Endothelial cell of umbilical vein (primary cell): ENCODE data around the gene CAPN5. TPM values are rescaled to one million over a fixed set of nuclear protein-coding genes. Genes with fewer than 3 reads are reported as not detected.

ENCODE experiments used
- BruUV-seq: library from RNA; stranded (reverse); fragments of 400-500 nt; replicated peaks from 2 replicates; lab custom pipeline; 2021; lab: Mats Ljungman, UMichigan
- CTCF ChIA-PET: fragments of 300-600, 350-600 bp; sonication (Branson Sonifier 250); formaldehyde crosslinking; loops from one replicate; lab custom pipeline; 2021; ENCODE audit warnings: antibody characterized with exemption, inconsistent platforms; lab: Charles Lee
- POLR2A ChIA-PET: fragments of 300-600, 350-600 bp; sonication (Branson Sonifier 250); formaldehyde crosslinking; loops from one replicate; lab custom pipeline; 2021; ENCODE audit warnings: antibody characterized with exemption, inconsistent platforms; lab: Charles Lee
- DNase-seq: peaks from one replicate; pipeline ENCODE4 v3.0.0-alpha.2; 2011; ENCODE audit warnings: low read depth, low spot score
- FAIRE-seq: peaks from 2 replicates; lab custom pipeline; 2011; peaks lifted over from hg19 to GRCh38; lab: Jason Lieb, UNC
- H2AFZ ChIP-seq: 2 replicates; pipeline ENCODE4 v1.6.0; 2012; ENCODE audit warnings: low read depth, low read length, control low read depth, inconsistent platforms
- H3K27ac ChIP-seq: 2 replicates; pipeline ENCODE4 v1.5.1; 2011; ENCODE audit warnings: low read depth, mild to moderate bottlenecking, control low read depth, low read length, moderate library complexity; ENCODE audit not compliant: insufficient read depth
- H3K27me3 ChIP-seq, 2 experiments: 2 replicates each; pipeline versions ENCODE4 v1.6.0 to v1.6.1; 2011; ENCODE audit warnings: low read length in 2 of 2, mixed read lengths in 1 of 2; ENCODE audit not compliant: control insufficient read depth in 2 of 2, insufficient read depth in 2 of 2
- H3K36me3 ChIP-seq, 2 experiments: 2 replicates in 1 of 2; 3 replicates in 1 of 2; pipeline ENCODE4 v1.5.1; 2011; ENCODE audit warnings: low read length in 2 of 2, mild to moderate bottlenecking in 1 of 2, moderate library complexity in 1 of 2; ENCODE audit not compliant: control insufficient read depth in 2 of 2, insufficient read depth in 2 of 2; ENCODE audit errors: extremely low read depth in 1 of 2
- H3K4me1 ChIP-seq: 3 replicates; pipeline ENCODE4 v1.5.1; 2011; ENCODE audit warnings: mild to moderate bottlenecking, low read length; ENCODE audit not compliant: control insufficient read depth, insufficient read depth; ENCODE audit errors: extremely low read depth
- H3K4me2 ChIP-seq: 2 replicates; pipeline ENCODE4 v1.6.1; 2011; ENCODE audit warnings: low read length, control low read depth, mixed read lengths; ENCODE audit not compliant: insufficient read depth
- H3K4me3 ChIP-seq, 3 experiments: fragments of 200-600 bp in 1 of 3; sonication (generic), shearing (Covaris generic) in 1 of 3; replicated peaks in 1 of 3; 2 replicates each; pipeline ENCODE4 v1.5.1; 2011 to 2016; ENCODE audit warnings: control low read depth in 3 of 3, low read length in 3 of 3, mild to moderate bottlenecking in 2 of 3, inconsistent platforms in 1 of 3, low read depth in 1 of 3, moderate library complexity in 1 of 3; ENCODE audit not compliant: insufficient read depth in 1 of 3
- H3K79me2 ChIP-seq: 2 replicates; pipeline ENCODE4 v1.6.0; 2012; ENCODE audit warnings: low read length, inconsistent platforms; ENCODE audit not compliant: control insufficient read depth, insufficient read depth
- H3K9ac ChIP-seq: replicated peaks from 2 replicates; pipeline ENCODE3; 2011; ENCODE audit warnings: low read length, control low read depth; ENCODE audit not compliant: insufficient read depth; ENCODE audit errors: extremely low read depth
- H3K9me1 ChIP-seq: replicated peaks from 3 replicates; pipeline ENCODE4 v1.6.0; 2011; ENCODE audit warnings: mild to moderate bottlenecking, low read length; ENCODE audit not compliant: control insufficient read depth, insufficient read depth; ENCODE audit errors: extremely low read depth
- H3K9me3 ChIP-seq: replicated peaks from 2 replicates; pipeline ENCODE4 v1.5.1; 2012; ENCODE audit warnings: low read length, inconsistent platforms; ENCODE audit not compliant: control insufficient read depth, insufficient read depth
- H4K20me1 ChIP-seq: replicated peaks from 2 replicates; pipeline ENCODE3; 2011; ENCODE audit warnings: mild to moderate bottlenecking, low read length; ENCODE audit not compliant: control insufficient read depth, insufficient read depth; ENCODE audit errors: extremely low read depth
- EZH2 ChIP-seq: IDR thresholded peaks from 2 replicates; pipeline ENCODE4 v1.6.1; 2012; ENCODE audit warnings: borderline replicate concordance, low read depth, mild to moderate bottlenecking, moderate library complexity, low read length, inconsistent platforms; ENCODE audit not compliant: severe bottlenecking
- FOS ChIP-seq: IDR thresholded peaks from 2 replicates; pipeline ENCODE4 v1.6.1; 2011; ENCODE audit warnings: mild to moderate bottlenecking, low read length, moderate library complexity, borderline replicate concordance; ENCODE audit not compliant: insufficient read depth
- JUN ChIP-seq: IDR thresholded peaks from 2 replicates; pipeline ENCODE4 v1.6.1; 2011; ENCODE audit warnings: borderline replicate concordance, low read depth; ENCODE audit not compliant: insufficient read length, insufficient read depth
- MAX ChIP-seq: IDR thresholded peaks from 2 replicates; pipeline ENCODE4 v1.6.1; 2011; ENCODE audit not compliant: insufficient read depth, insufficient read length
- MYC ChIP-seq: IDR thresholded peaks from one replicate; pipeline ENCODE4 v1.6.1; 2011; ENCODE audit warnings: mild to moderate bottlenecking, low read depth, low read length
- POLR2A ChIP-seq: IDR thresholded peaks from 2 replicates; pipeline ENCODE4 v1.6.1; 2012; ENCODE audit warnings: low read depth, mild to moderate bottlenecking, control low read depth, low read length
- POLR2AphosphoS5 ChIP-seq: IDR thresholded peaks from 2 replicates; pipeline ENCODE4 v1.6.1; 2012; ENCODE audit warnings: low read depth, mild to moderate bottlenecking, control low read depth, low read length, moderate library complexity; ENCODE audit not compliant: insufficient read depth
- dilution Hi-C: fragments of 300-500 bp; cut with MboI; formaldehyde crosslinking; loops from one replicate; pipeline ENCODE4 v1.15.0; 2019; ENCODE audit warnings: low sequenced_read_pairs; ENCODE audit not compliant: extremely low pct_ligation_motif_present
- intact Hi-C: fragments of 100-400 bp; cut with micrococcal nuclease; formaldehyde crosslinking; loops from one replicate; pipeline ENCODE4 v1.10.0; 2022
- polyA plus RNA-seq, 4 experiments: library from polyadenylated mRNA; depleted of rRNA in 3 of 4; stranded (reverse) in 3 of 4; unstranded in 1 of 4; fragments of >200 nt; gene quantifications; 2 replicates each; pipeline versions ENCODE4 v1.2.1 to v1.2.3, GENCODE V29; 2011 to 2012; ENCODE audit warnings: missing spikeins in 1 of 4
- total RNA-seq: library from RNA; stranded (reverse); gene quantifications from 2 replicates; pipeline ENCODE4 v1.2.3, GENCODE V29; 2021
- TF ChIP-seq, protein P1 (sequence below), 2 donors: IDR thresholded peaks; 1 replicate in 1 of 2; 2 replicates in 1 of 2; pipeline ENCODE4 v1.5.1; 2011; ENCODE audit warnings: low read length in 2 of 2, mild to moderate bottlenecking in 2 of 2, moderate library complexity in 2 of 2, control low read depth in 1 of 2, inconsistent platforms in 1 of 2, low read depth in 1 of 2; ENCODE audit not compliant: insufficient read depth in 1 of 2; ENCODE audit errors: extremely low read depth in 1 of 2

The CAPN5 gene
- total and polyA plus RNA-seq, 2 donors (not counting 3 experiments of a cell fraction or from before 2014, with no cell fraction given), result 15.0 to 17.0 TPM

GRCh38 chr11:77082838-77083565, 16.2 kb downstream of the CAPN5 start:
- Histone ChIP-seq H3K9ac (no peak overlapping the region), H3K4me1 (peaks cover 14% of the 10 kb centered on the region), H2AFZ (peak overlapping the region; percentile 46), H3K9me3 (no peaks in the 10 kb centered on the region), H3K27ac (no peak overlapping the region), H3K4me2 (peak overlapping the region; percentile 32), H3K4me3 (peak overlapping the region in 1 of 3 experiments; percentile 5), H3K36me3 (no peaks in the 10 kb centered on the region), H4K20me1 (no peaks in the 10 kb centered on the region), H3K9me1 (no peaks in the 10 kb centered on the region), H3K27me3 (no peaks in the 10 kb centered on the region), H3K79me2 (no peaks in the 10 kb centered on the region)
- dilution Hi-C loops (no loop called here), intact Hi-C loops (loop anchor here (1.0 kb wide), 2 partner anchors 10 to 17 kb away; partner anchors contain the start of gene CAPN5)
- BruUV-seq, result no TSS peak
- DNase-seq (peak; percentile 64), FAIRE-seq (peak; percentile 96)
- TF ChIP-seq MAX, result no peak
- TF ChIP-seq POLR2A, result no peak
- TF ChIP-seq FOS, result no peak
- TF ChIP-seq JUN, result no peak
- TF ChIP-seq, protein P1, sequence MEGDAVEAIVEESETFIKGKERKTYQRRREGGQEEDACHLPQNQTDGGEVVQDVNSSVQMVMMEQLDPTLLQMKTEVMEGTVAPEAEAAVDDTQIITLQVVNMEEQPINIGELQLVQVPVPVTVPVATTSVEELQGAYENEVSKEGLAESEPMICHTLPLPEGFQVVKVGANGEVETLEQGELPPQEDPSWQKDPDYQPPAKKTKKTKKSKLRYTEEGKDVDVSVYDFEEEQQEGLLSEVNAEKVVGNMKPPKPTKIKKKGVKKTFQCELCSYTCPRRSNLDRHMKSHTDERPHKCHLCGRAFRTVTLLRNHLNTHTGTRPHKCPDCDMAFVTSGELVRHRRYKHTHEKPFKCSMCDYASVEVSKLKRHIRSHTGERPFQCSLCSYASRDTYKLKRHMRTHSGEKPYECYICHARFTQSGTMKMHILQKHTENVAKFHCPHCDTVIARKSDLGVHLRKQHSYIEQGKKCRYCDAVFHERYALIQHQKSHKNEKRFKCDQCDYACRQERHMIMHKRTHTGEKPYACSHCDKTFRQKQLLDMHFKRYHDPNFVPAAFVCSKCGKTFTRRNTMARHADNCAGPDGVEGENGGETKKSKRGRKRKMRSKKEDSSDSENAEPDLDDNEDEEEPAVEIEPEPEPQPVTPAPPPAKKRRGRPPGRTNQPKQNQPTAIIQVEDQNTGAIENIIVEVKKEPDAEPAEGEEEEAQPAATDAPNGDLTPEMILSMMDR (IDR thresholded peaks at IDR 0.05; ENCODE audit: extremely low read depth in 1 of 2, insufficient read depth in 1 of 2, low read depth in 1 of 2, low read length in 2 of 2), result no peak
- no peak for TF ChIP-seq EZH2
- no peak for TF ChIP-seq MYC
- TF ChIP-seq POLR2AphosphoS5, result peak; percentile 54
- CTCF ChIA-PET, result interaction anchor here (0.8 to 4.6 kb wide), 16 partner anchors 8 to 360 kb away, joined by 3 to 98 read pairs (median 4); partner anchors contain the start of gene CAPN5
- POLR2A ChIA-PET, result interaction anchor here (1.1 to 1.3 kb wide), 2 partner anchors 9 to 16 kb away, joined by 5 to 6 read pairs; partner anchors contain the start of gene CAPN5
